GM12892 (cell line): Measurements from ENCODE around the gene ZNF784.
A peak's percentile ranks its signal among the peaks of the same experiment; 100 is the strongest.

Source experiments
- POLR2A ChIP-seq: IDR thresholded peaks from 2 replicates; pipeline ENCODE4 v1.6.1; 2011; ENCODE audit warnings: low read depth, low read length, control low read depth
- TAF1 ChIP-seq: IDR thresholded peaks from 2 replicates; pipeline ENCODE4 v1.6.1; 2011; ENCODE audit warnings: low read depth, mild to moderate bottlenecking, control low read depth, low read length, borderline replicate concordance

GRCh38 chr19:55653651-55654322 is 29.4 kb upstream of the ZNF784 start:
- 0 out of 2 replicates have a peak, but pooled peaks have one; percentile 3 for TF ChIP-seq TAF1
- TF ChIP-seq POLR2A: peak; percentile 73
